GM12891 (cell line): ENCODE measurements around the gene ROR1.

Source experiments
- DNase-seq: peaks from one replicate; pipeline ENCODE4 v3.0.0; 2011; ENCODE audit warnings: low spot score; ENCODE audit not compliant: insufficient read length
- FAIRE-seq: peaks from 2 replicates; lab custom pipeline; 2011; peaks lifted over from hg19 to GRCh38; lab: Jason Lieb, UNC
- PAX5 ChIP-seq: IDR thresholded peaks from 2 replicates; pipeline ENCODE4 v1.6.1; 2011; ENCODE audit warnings: low read length, moderate library complexity, mild to moderate bottlenecking; ENCODE audit not compliant: insufficient read depth, severe bottlenecking
- POLR2A ChIP-seq: IDR thresholded peaks from 2 replicates; pipeline ENCODE4 v1.6.1; 2011; ENCODE audit warnings: low read depth, low read length, control low read depth
- POLR2AphosphoS5 ChIP-seq: IDR thresholded peaks from 2 replicates; pipeline ENCODE4 v1.6.1; 2011; ENCODE audit warnings: low read depth, low read length, control low read depth
- POU2F2 ChIP-seq: IDR thresholded peaks from 2 replicates; pipeline ENCODE4 v1.6.1; 2011; ENCODE audit warnings: low read depth, mild to moderate bottlenecking, control low read depth, low read length, moderate library complexity
- SPI1 ChIP-seq: IDR thresholded peaks from 2 replicates; pipeline ENCODE4 v1.6.1; 2011; ENCODE audit warnings: low read depth, low read length, control low read depth
- TAF1 ChIP-seq: IDR thresholded peaks from 2 replicates; pipeline ENCODE4 v1.6.1; 2011; ENCODE audit warnings: low read depth, low read length, control low read depth

The ROR1 gene

GRCh38 chr1:64036549-64036948, 262.7 kb downstream of the ROR1 start:
- FAIRE-seq (no peak), DNase-seq (no peak)
- TF ChIP-seq POU2F2 (no peak), TAF1 (no peak), POLR2A (no peak), POLR2AphosphoS5 (no peak), SPI1 (no peak), PAX5 (no peak)

GRCh38 chr1:64038119-64038518, 264.3 kb downstream of the ROR1 start:
- TF ChIP-seq POLR2A (no peak), POLR2AphosphoS5 (no peak), POU2F2 (no peak), PAX5 (no peak), TAF1 (no peak), SPI1 (no peak)
- FAIRE-seq = no peak
- no peak for DNase-seq

GRCh38 chr1:64038965-64039364, 265.1 kb downstream of the ROR1 start:
- FAIRE-seq = no peak
- TF ChIP-seq POU2F2 (no peak), TAF1 (no peak), PAX5 (no peak), SPI1 (no peak), POLR2AphosphoS5 (no peak), POLR2A (no peak)
- no peak for DNase-seq

GRCh38 chr1:64039390-64039926, 265.6 kb downstream of the ROR1 start:
- DNase-seq = no peak
- no peak for FAIRE-seq
- TF ChIP-seq TAF1 (no peak), PAX5 (no peak), POLR2AphosphoS5 (no peak), POLR2A (no peak), SPI1 (no peak), POU2F2 (no peak)

GRCh38 chr1:64041371-64042131, 267.7 kb downstream of the ROR1 start:
- no peak for DNase-seq
- no peak for FAIRE-seq
- no peak for TF ChIP-seq PAX5
- TF ChIP-seq SPI1 = no peak
- no peak for TF ChIP-seq POLR2AphosphoS5
- TF ChIP-seq POLR2A = no peak
- TF ChIP-seq TAF1 = no peak

- no peak for TF ChIP-seq PAX5
- no peak for TF ChIP-seq POLR2A
- no peak for TF ChIP-seq POU2F2
- no peak for TF ChIP-seq TAF1
- TF ChIP-seq SPI1 = no peak
- TF ChIP-seq POLR2AphosphoS5 = no peak
- DNase-seq (no peak), FAIRE-seq (no peak)
Measured at GRCh38 chr1:64042331-64043100, 268.7 kb downstream of the ROR1 start.

GRCh38 chr1:64043288-64043687, 269.5 kb downstream of the ROR1 start:
- TF ChIP-seq PAX5 (no peak), POLR2A (no peak), POLR2AphosphoS5 (no peak), POU2F2 (no peak), TAF1 (no peak), SPI1 (no peak)
- DNase-seq = no peak
- no peak for FAIRE-seq

GRCh38 chr1:64043976-64044375, 270.2 kb downstream of the ROR1 start:
- TF ChIP-seq POLR2AphosphoS5 (no peak), POU2F2 (no peak), PAX5 (no peak), TAF1 (no peak), POLR2A (no peak), SPI1 (no peak)
- DNase-seq (no peak), FAIRE-seq (no peak)

- FAIRE-seq = no peak
- DNase-seq = no peak
Measured at GRCh38 chr1:64046243-64046642, 272.4 kb downstream of the ROR1 start.

GRCh38 chr1:64046891-64047290, 273.1 kb downstream of the ROR1 start:
- no peak for FAIRE-seq
- no peak for TF ChIP-seq PAX5
- no peak for TF ChIP-seq TAF1
- no peak for TF ChIP-seq POLR2AphosphoS5
- no peak for TF ChIP-seq POU2F2

More at GRCh38 chr1:64046243-64046642, 272.4 kb downstream of the ROR1 start:
- TF ChIP-seq PAX5 = no peak

More at GRCh38 chr1:64046891-64047290, 273.1 kb downstream of the ROR1 start:
- DNase-seq = no peak
